Measurements from ENCODE around the gene GASK1A. TPM values are rescaled to one million over a fixed set of nuclear protein-coding genes. Genes with fewer than 3 reads are reported as not detected.

Gene GASK1A
- total and polyA plus RNA-seq, 2 of the 4 experiments (the other 2 are of a cell fraction): 0.18 to 0.19 TPM

GRCh38 chr3:42946050-42946449 lies 33.1 kb upstream of the GASK1A start:
- dilution Hi-C loops (cut with HindIII; ENCODE audit: low sequenced_read_pairs, unreplicated experiment): no loop called here
- intact Hi-C loops (cut with micrococcal nuclease): no loop called here
- no peak overlapping the region for H2AK9ac ChIP-seq (replicated peaks; ENCODE audit: low read depth, low read length, poor library complexity)
- no peaks in the 10 kb centered on the region for H3K9me1 ChIP-seq (ENCODE audit: insufficient read depth, low read length)
- no peak overlapping the region for H3K4ac ChIP-seq (ENCODE audit: low read depth, low read length)
- no peaks in the 10 kb centered on the region for H3K4me1 ChIP-seq (ENCODE audit: control insufficient read depth, insufficient read depth, low read length)
- no peak for TF ChIP-seq FOS (IDR thresholded peaks at IDR 0.05; ENCODE audit: low read depth, low read length)
- no peak for TF ChIP-seq ELK1 (IDR thresholded peaks at IDR 0.05; ENCODE audit: borderline replicate concordance, low read depth, low read length)
- TF ChIP-seq USF2 (IDR thresholded peaks at IDR 0.05; ENCODE audit: low read depth, low read length): no peak
- TF ChIP-seq RCOR1 (IDR thresholded peaks at IDR 0.05; ENCODE audit: insufficient replicate concordance, low read length): no peak
- no peak for TF ChIP-seq MAZ (IDR thresholded peaks at IDR 0.05; ENCODE audit: borderline replicate concordance, low read depth, low read length)
- TF ChIP-seq CTCF (conservative IDR thresholded peaks at IDR 0.05; ENCODE audit: low read depth, low read length): no peak
- no peak for TF ChIP-seq RAD21 (IDR thresholded peaks at IDR 0.05; ENCODE audit: low read length)
- TF ChIP-seq POLR2A (IDR thresholded peaks at IDR 0.05; ENCODE audit: low read depth, low read length): no peak
- TF ChIP-seq CHD1 (IDR thresholded peaks at IDR 0.05; ENCODE audit: low read depth, low read length): no peak
- no peak for TF ChIP-seq SMC3 (IDR thresholded peaks at IDR 0.05; ENCODE audit: low read depth, low read length)
- TF ChIP-seq MAFK (IDR thresholded peaks at IDR 0.05; ENCODE audit: low read depth, low read length): no peak
- no peak for TF ChIP-seq BHLHE40 (IDR thresholded peaks at IDR 0.05; ENCODE audit: low read depth, low read length)
- no peak for TF ChIP-seq RFX5 (IDR thresholded peaks at IDR 0.05; ENCODE audit: low read depth, low read length)
- no peak for TF ChIP-seq NFE2L2 (IDR thresholded peaks at IDR 0.05; ENCODE audit: low read depth, low read length)
- no peak for TF ChIP-seq CEBPB (IDR thresholded peaks at IDR 0.05; ENCODE audit: low read depth, low read length)
- TF ChIP-seq MXI1 (IDR thresholded peaks at IDR 0.05; ENCODE audit: borderline replicate concordance, low read depth, low read length): no peak
- H4K20me1 ChIP-seq (ENCODE audit: insufficient read depth, low read length): no peaks in the 10 kb centered on the region
- H2BK120ac ChIP-seq (ENCODE audit: low read depth, low read length): no peak overlapping the region
- H3K4me3 ChIP-seq (ENCODE audit: insufficient read depth, low read depth, low read length): no peak overlapping the region
- no TSS peak for BruUV-seq (replicated peaks)
- H2BK20ac ChIP-seq (ENCODE audit: low read depth, low read length): no peak overlapping the region
- no peak overlapping the region for H2AK5ac ChIP-seq (ENCODE audit: low read depth, low read length)
- no peak overlapping the region for H3K14ac ChIP-seq (replicated peaks; ENCODE audit: low read depth, low read length)
- ChIA-PET CTCF (no interaction called here), POLR2A (ENCODE audit: unreplicated experiment) (no interaction called here)
- ATAC-seq (ENCODE audit: low read depth): no peak
- no peak overlapping the region for H4K5ac ChIP-seq (ENCODE audit: low read depth, low read length)
- H3K27me3 ChIP-seq (ENCODE audit: control insufficient read depth, insufficient read depth, low read length): no peaks in the 10 kb centered on the region; the same call in 1 of the 2 replicates
- H3K9ac ChIP-seq (ENCODE audit: low read depth, low read length): no peak overlapping the region
- no peak overlapping the region for H3K4me2 ChIP-seq (ENCODE audit: low read depth, low read length)
- no peaks in the 10 kb centered on the region for H3K9me3 ChIP-seq (ENCODE audit: control insufficient read depth, insufficient read depth, low read length)
- no peak overlapping the region for H4K8ac ChIP-seq (ENCODE audit: low read depth in 2 of 2, low read length in 2 of 2)
- no peak overlapping the region for H3K18ac ChIP-seq (ENCODE audit: low read depth, low read length)
- no peak for DNase-seq
- no peak overlapping the region for H2AFZ ChIP-seq (replicated peaks; ENCODE audit: low read length, poor library complexity)
- no peak overlapping the region for H3K23ac ChIP-seq (ENCODE audit: low read depth, low read length)
- no CpG with 5 or more reads among the region's 5 CpGs for WGBS, 2 experiments (ENCODE audit: extremely low coverage in 2 of 2, insufficient read length in 1 of 2)
- H2BK15ac ChIP-seq (ENCODE audit: low read depth, low read length): no peak overlapping the region
- in situ Hi-C loops (cut with MboI; ENCODE audit: low sequenced_read_pairs): no loop called here
- H3K27ac ChIP-seq (ENCODE audit: insufficient read depth, low read length): no peak overlapping the region
- H3K79me1 ChIP-seq (ENCODE audit: low read depth in 1 of 2, low read length in 2 of 2): no peaks in the 10 kb centered on the region
- no peak overlapping the region for H2BK5ac ChIP-seq (ENCODE audit: low read depth, low read length, poor library complexity, severe bottlenecking)
- H3K56ac ChIP-seq (ENCODE audit: extremely low read depth, insufficient read depth, low read length): no peak overlapping the region
- H3K36me3 ChIP-seq (ENCODE audit: control insufficient read depth, insufficient read depth, low read length): no peaks in the 10 kb centered on the region
- no peak overlapping the region for H4K91ac ChIP-seq (ENCODE audit: insufficient read depth, low read depth, low read length)

All from IMR-90 (cell line).